Astrocyte of the hippocampus (primary cell): Measurements from ENCODE around the gene CTSE.
A peak's percentile ranks its signal among the peaks of the same experiment; 100 is the strongest.
"Not testable (repeated sequence)": the region's sequence is repeated elsewhere in the genome, so short reads cannot be mapped to it uniquely, and the experiment has no call there.

Experiments used
- DNase-seq: peaks from one replicate; pipeline ENCODE4 v3.0.0; 2011; ENCODE audit warnings: low read depth, low spot score

CTSE gene

GRCh38 chr1:206023695-206024094 lies at the start of gene CTSE:
Gene CTSE (minus strand): TSS chr1:206023895. CDS start chr1:206023791, 104 bp downstream.
- DNase-seq: no peak

DNA sequence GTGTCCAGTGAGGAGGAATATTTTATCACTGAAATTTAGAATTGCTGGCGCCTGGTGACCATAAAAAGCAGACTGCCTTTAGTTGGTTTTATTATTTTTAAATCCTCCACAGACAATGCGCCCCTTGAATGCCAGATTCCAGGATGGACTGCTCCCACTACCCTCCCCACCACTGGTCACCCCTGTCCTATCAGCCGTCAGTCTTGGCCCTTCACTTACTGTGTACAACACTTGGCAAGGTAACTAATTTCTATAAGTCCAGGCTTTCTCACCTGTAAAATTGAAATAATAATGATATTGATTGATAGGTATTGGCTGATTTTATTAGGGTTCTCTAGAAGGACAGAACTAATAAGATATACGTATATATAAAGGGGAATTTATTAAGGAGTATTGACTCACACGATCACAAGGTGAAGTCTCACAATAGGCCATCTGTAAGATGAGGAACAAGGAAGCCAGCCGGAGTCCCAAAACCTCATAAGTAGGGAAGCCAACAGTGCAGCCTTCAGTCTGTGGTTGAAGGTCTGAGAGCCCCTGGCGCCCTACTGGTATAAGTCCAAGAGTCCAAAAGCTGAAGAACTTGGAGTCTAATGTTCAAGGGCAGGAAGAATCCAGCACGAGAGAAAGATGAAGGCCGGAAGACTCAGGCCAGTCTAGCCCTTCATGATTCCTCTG lies 47.1 kb upstream of the CTSE start:
- DNase-seq: no peak

DNA sequence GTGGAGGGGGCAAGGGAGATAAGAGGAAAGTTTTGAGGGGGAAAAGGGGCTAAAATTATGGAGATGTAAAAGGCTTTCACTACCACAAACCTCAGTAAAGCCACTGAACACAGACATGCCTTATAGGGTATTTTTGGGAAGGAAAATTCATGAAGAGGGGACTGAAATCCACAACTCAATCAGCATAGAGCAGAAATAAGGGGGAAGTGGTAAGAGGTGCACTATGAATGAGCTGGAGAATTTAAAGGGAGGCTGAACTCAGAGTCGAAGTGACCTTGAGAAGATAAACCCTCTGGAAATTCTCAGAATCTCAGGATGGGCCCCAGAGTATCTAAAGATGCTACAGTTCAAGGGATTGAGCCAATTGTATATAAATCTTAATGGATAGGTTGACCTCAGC lies 44.6 kb upstream of the CTSE start:
- DNase-seq: no peak

GRCh38 chr1:206067486-206068227 lies 44.0 kb upstream of the CTSE start:
- DNase-seq: no peak

DNA sequence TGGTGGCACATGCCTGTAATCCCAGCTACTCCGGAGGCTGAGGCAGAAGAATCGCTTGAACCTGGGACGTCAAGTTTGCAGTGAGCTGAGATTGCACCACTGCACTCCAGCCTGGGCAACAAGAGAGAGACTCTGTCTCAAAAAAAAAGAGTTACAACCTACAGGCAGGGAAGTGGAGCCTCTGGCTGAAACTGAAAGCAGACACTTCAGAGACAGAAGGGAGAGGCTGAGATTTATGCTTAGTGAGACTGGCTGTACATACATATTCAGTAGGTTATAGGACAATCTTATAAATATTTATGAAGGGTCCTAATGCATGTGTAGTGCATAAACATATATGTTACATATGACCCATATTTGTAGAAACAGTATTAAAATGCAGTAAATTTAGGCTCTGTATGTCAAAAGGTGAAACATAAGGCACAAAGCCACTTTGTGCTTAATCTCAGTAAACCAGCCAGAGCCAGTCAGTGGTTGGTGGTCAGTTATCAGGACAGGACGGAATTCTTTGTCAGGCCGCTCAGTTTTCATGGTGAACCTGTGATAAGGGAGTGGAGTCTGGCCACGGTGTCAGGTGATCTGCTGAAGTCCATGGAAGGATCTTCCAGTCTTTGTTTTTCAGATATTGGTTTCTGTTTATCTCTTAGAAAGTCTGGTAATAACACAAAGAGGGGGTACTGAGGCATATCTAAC lies 42.9 kb upstream of the CTSE start:
- DNase-seq: no peak

GRCh38 chr1:206065547-206066145 lies 42.0 kb upstream of the CTSE start:
- DNase-seq: no peak

GRCh38 chr1:206064501-206064900 lies 40.8 kb upstream of the CTSE start:
- not testable (repeated sequence) for DNase-seq

DNA sequence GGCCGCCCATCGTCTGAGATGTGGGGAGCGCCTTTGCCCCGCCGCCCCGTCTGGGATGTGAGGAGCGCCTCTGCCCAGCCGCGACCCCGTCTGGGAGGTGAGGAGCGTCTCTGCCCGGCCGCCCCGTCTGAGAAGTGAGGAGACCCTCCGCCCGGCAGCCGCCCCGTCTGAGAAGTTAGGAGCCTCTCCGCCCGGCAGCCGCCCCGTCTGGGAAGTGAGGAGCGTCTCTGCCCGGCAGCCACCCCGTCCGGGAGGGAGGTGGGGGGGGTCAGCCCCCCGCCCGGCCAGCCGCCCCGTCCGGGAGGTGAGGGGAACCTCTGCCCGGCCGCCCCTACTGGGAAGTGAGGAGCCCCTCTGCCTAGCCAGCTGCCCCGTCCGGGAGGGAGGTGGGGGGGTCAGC lies 40.3 kb upstream of the CTSE start:
- DNase-seq: not testable (repeated sequence)

DNA sequence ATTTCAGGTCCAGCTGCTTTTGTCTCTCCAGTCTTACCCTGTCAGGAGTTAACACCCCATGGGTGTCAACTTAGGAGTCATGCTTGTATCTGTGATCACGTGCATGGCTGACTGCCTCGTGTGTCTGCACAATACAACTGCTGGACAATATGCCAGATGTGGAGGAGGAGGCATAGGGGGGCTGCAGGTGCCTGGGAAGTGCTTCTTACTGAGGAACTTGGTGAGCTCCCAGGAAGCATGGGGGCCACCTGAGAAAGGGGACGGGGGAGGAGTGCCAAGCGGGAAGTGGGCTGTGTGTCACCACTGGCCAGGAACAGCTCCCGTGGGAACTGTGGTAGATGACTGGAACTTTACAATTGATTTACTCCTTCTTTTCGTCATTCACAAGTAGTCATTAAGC lies 38.8 kb upstream of the CTSE start:
- no peak for DNase-seq

DNA sequence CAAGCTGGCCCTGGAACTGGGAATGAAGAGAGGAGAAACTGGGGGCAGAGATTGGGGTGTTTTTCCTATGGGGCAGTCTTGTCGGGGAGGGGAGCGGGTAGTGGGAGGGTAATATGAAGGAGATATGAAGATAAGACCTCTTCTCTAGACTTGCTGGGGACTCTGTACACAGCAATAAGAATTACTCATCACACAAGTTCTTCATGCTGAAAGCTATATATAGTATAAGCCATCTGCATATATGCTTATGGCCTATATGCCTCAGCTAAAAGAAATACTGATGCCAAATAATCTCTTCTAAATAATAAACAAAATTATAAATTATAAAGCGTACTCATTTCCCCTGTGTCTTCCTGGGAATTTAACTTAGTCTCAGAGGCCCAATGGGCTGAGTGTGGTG lies 37.1 kb upstream of the CTSE start:
- no peak for DNase-seq

GRCh38 chr1:206059355-206059915 lies 35.7 kb upstream of the CTSE start:
- DNase-seq: no peak

GRCh38 chr1:206058927-206059292 lies 35.2 kb upstream of the CTSE start:
- no peak for DNase-seq

DNA sequence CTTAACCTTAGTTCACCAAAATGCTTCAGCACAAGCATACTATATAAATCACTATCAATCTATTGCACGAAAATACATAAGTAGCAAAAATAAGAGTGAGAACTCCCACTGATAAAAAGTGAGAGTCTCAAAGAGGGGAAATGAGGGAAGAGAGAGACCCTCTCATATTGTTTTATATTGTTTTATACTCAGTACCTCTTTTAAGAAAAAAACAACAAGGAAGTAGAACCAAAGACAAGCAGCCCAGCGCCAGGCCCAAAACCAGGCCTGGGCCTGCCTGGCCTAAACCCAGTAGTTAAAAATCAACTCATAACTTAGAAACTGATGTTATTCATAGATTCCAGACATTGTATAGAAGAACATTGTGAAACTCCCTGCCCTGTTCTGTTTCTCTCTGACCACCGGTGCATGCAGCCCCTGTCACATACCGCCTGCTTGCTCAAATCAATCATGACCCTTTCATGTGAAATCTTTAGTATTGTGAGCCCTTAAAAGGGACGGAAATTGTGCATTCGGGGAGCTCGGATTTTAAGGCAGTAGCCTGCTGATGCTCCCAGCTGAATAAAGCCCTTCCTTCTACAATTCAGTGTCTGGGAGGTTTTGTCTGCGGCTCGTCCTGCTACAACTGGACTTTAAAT lies 34.7 kb upstream of the CTSE start:
- DNase-seq: not testable (repeated sequence)

- DNase-seq: not testable (repeated sequence)
Observed at GRCh38 chr1:206055639-206056323, 32.1 kb upstream of the CTSE start.

GRCh38 chr1:206055069-206055625 lies 31.5 kb upstream of the CTSE start:
- DNase-seq: not testable (repeated sequence)

DNA sequence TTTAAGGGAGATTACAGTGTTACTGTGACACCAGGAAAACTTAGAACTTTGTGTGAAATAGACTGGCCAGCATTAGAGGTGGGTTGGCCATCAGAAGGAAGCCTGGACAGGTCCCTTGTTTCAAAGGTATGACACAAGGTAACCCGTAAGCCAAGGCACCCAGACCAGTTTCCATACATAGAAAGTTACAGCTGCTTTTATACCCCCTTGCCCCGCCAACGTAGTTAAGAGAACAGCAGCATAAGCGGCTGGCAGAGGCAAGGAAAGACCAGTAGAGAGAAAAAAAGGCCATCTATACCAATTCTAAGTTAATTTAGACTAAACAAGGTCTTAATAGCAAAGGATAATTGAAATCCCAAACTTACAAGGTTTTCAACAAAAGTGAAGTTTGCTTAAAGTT lies 29.9 kb upstream of the CTSE start:
- DNase-seq: not testable (repeated sequence)

DNA sequence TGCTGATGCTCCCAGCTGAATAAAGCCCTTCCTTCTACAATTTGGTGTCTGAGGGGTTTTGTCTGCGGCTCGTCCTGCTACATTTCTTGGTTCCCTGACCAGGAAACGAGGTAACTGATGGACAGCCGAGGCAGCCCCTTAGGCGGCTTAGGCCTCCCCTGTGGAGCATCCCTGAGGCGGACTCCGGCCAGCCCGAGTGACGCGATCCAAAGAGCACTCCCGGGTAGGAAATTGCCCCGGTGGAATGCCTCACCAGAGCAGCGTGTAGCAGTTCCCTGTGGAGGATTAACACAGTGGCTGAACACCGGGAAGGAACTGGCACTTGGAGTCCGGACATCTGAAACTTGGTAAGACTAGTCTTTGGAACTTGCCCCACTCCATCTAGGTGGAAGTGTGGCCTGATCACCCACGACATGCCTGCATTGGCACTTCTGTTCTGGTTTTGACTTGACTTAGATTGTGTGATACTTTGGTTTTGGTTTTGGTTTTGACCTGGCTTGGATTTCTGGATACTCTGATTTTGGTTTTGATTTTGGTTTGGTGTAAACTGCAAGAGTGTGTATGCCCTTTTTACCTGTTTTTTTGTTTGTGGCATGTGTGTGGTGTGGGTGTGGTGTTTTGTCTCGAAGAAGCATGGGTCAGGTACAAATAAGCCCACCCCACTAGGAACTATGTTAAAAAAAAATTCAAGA lies 29.4 kb upstream of the CTSE start, which contains the start of gene RHEX:
Gene RHEX, plus strand, starts transcription at position 255 of the 692 bp plus-strand sequence. CDS start 44,656 bp downstream, outside the sequence.
- not testable (repeated sequence) for DNase-seq

GRCh38 chr1:206052231-206052865 lies 28.7 kb upstream of the CTSE start:
- DNase-seq: not testable (repeated sequence)

DNA sequence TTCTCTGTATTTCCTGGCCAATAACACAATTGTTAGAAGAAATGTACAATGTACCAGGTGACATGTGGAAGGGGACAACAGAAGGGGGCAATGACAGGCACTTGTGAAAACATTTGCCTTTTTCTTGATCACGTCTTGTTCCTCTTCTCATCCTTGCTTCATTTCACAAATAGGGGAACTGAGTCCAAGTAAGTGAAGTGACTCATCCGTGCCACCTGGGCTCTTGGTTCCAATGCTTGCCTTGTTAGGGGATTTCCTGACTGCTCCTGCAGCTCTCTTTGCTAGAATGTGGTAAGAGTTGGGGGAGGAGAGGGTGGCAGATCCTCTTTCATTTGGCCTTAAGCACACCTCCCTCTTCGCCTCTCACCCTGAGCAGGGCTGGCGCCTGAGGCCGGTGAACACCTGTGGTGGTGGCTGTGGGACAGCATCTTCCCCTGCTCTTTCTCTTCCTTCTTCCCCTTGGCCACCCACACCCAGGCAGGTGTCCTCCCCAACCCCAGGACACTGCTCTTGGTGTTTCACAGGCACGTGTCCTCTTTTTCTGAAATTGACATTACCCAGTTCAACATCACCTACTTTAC lies 27.1 kb upstream of the CTSE start:
- peak; percentile 13 for DNase-seq
